Epithelial cell of proximal tubule (primary cell): Measurements from ENCODE around the gene PIGQ. TPM values are rescaled to one million over a fixed set of nuclear protein-coding genes. Genes with fewer than 3 reads are reported as not detected.

Experiments used
- DNase-seq: peaks from one replicate; pipeline ENCODE4 v3.0.0-alpha.2; 2011; ENCODE audit warnings: low read depth
- H3K4me3 ChIP-seq: 2 replicates; pipeline ENCODE4 v1.5.1; 2011; ENCODE audit warnings: low read depth, mild to moderate bottlenecking, low read length
- CTCF ChIP-seq: conservative IDR thresholded peaks from 2 replicates; pipeline ENCODE4 v1.5.1; 2012; ENCODE audit warnings: low read depth, mild to moderate bottlenecking, low read length
- total RNA-seq: library from RNA; depleted of rRNA; stranded (reverse); fragments of >200 nt; gene quantifications from 2 replicates; pipeline ENCODE4 v1.2.3, GENCODE V29; 2015

The PIGQ gene
- total RNA-seq, 1 donor from 2014 or later = 60.9 TPM

GRCh38 chr16:557463-558297 lies 12.1 kb upstream of the PIGQ start:
- TF ChIP-seq CTCF = no peak
- no peak overlapping the region for H3K4me3 ChIP-seq
- no peak for DNase-seq

GRCh38 chr16:558298-559020 lies 11.3 kb upstream of the PIGQ start:
- H3K4me3 ChIP-seq = no peak overlapping the region
- no peak for TF ChIP-seq CTCF
- DNase-seq = no peak

GRCh38 chr16:559021-559380 lies 10.8 kb upstream of the PIGQ start:
- TF ChIP-seq CTCF = no peak

GRCh38 chr16:559411-560203 lies 10.2 kb upstream of the PIGQ start:
- DNase-seq = no peak
- TF ChIP-seq CTCF = no peak
- no peak overlapping the region for H3K4me3 ChIP-seq

More at GRCh38 chr16:559021-559380, 10.8 kb upstream of the PIGQ start:
- DNase-seq = no peak
- no peak overlapping the region for H3K4me3 ChIP-seq

GRCh38 chr16:560204-560700 lies 9.5 kb upstream of the PIGQ start, which contains the start of gene PRR35:
PRR35 (plus strand) TSS chr16:560394; CDS start chr16:563295, 2,901 bp downstream.
- TF ChIP-seq CTCF = no peak
- no peak within 1 kb of the TSS for H3K4me3 ChIP-seq
- DNase-seq = no peak

- DNase-seq = no peak
These were observed 8.9 kb upstream of the PIGQ start for GRCh38 chr16:560701-561412.

More at GRCh38 chr16:560701-561412, 8.9 kb upstream of the PIGQ start:
- TF ChIP-seq CTCF = no peak
- no peak overlapping the region for H3K4me3 ChIP-seq
